ENCODE results near the gene ACTL10.
"Not testable (repeated sequence)": the region's sequence is repeated elsewhere in the genome, so short reads cannot be mapped to it uniquely, and the experiment has no call there.

ACTL10 gene

GRCh38 chr20:33693741-33694638 is 27.2 kb downstream of the ACTL10 start:
- DNase-seq (ENCODE audit: low read depth in 2 of 2), result no peak

GRCh38 chr20:33694639-33695012 is 27.9 kb downstream of the ACTL10 start:
- no peak for DNase-seq (ENCODE audit: low read depth in 2 of 2)

- DNase-seq (ENCODE audit: low read depth in 2 of 2), result no peak
Measured at GRCh38 chr20:33696448-33696847, 29.7 kb downstream of the ACTL10 start.

- no peak for DNase-seq (ENCODE audit: low read depth in 2 of 2)
Measured at GRCh38 chr20:33697129-33697528, 30.4 kb downstream of the ACTL10 start.

GRCh38 chr20:33698966-33699365 is 32.2 kb downstream of the ACTL10 start:
- not testable (repeated sequence) for DNase-seq (ENCODE audit: low read depth in 2 of 2)

- DNase-seq (ENCODE audit: low read depth in 2 of 2), result not testable (repeated sequence)
Measured at GRCh38 chr20:33700696-33701441, 34.1 kb downstream of the ACTL10 start.

GRCh38 chr20:33701629-33702450 is 35.1 kb downstream of the ACTL10 start:
- DNase-seq (ENCODE audit: low read depth in 2 of 2), result no peak

GRCh38 chr20:33702861-33703260 is 36.1 kb downstream of the ACTL10 start:
- DNase-seq (ENCODE audit: low read depth in 2 of 2), result no peak

GRCh38 chr20:33703498-33704137 is 36.9 kb downstream of the ACTL10 start:
- no peak for DNase-seq (ENCODE audit: low read depth in 2 of 2)

GRCh38 chr20:33704197-33704924 is 37.6 kb downstream of the ACTL10 start:
- DNase-seq (ENCODE audit: low read depth in 2 of 2), result no peak

GRCh38 chr20:33707668-33708067 is 40.9 kb downstream of the ACTL10 start:
- no peak for DNase-seq (ENCODE audit: low read depth in 2 of 2)

- no peak for DNase-seq (ENCODE audit: low read depth in 2 of 2)
Measured at GRCh38 chr20:33709398-33709797, 42.7 kb downstream of the ACTL10 start.

GRCh38 chr20:33709905-33710541 is 43.3 kb downstream of the ACTL10 start:
- DNase-seq (ENCODE audit: low read depth in 2 of 2), result no peak

- no peak for DNase-seq (ENCODE audit: low read depth in 2 of 2)
Measured at GRCh38 chr20:33710681-33711445, 44.1 kb downstream of the ACTL10 start.

- DNase-seq (ENCODE audit: low read depth in 2 of 2), result no peak
Measured at GRCh38 chr20:33711446-33711738, 44.6 kb downstream of the ACTL10 start.

- DNase-seq (ENCODE audit: low read depth in 2 of 2), result no peak
Measured at GRCh38 chr20:33713865-33714367, 47.2 kb downstream of the ACTL10 start.

- no peak for DNase-seq (ENCODE audit: low read depth in 2 of 2)
Measured at GRCh38 chr20:33716498-33716897, 49.8 kb downstream of the ACTL10 start.
